ENCODE measurements around the gene EYS.

EYS gene

GRCh38 chr6:64214373-64214772 lies 1492.7 kb downstream of the EYS start:
- no peak for DNase-seq

- DNase-seq = no peak
Measured at GRCh38 chr6:64213697-64214096, 1493.3 kb downstream of the EYS start.

- DNase-seq = no peak
Measured at GRCh38 chr6:64197246-64197645, 1509.8 kb downstream of the EYS start.

GRCh38 chr6:64186592-64186991 lies 1520.4 kb downstream of the EYS start:
- no peak for DNase-seq

- no peak for DNase-seq
Measured at GRCh38 chr6:64185621-64186020, 1521.4 kb downstream of the EYS start.

- DNase-seq = no peak
Measured at GRCh38 chr6:64175296-64175695, 1531.7 kb downstream of the EYS start.

GRCh38 chr6:64170316-64170715 lies 1536.7 kb downstream of the EYS start:
- DNase-seq = no peak

- DNase-seq = no peak
Measured at GRCh38 chr6:64160486-64160885, 1546.5 kb downstream of the EYS start.

- no peak for DNase-seq
Measured at GRCh38 chr6:64155063-64155462, 1552.0 kb downstream of the EYS start.

- DNase-seq = no peak
Measured at GRCh38 chr6:64146876-64147275, 1560.2 kb downstream of the EYS start.

GRCh38 chr6:64146094-64146493 lies 1560.9 kb downstream of the EYS start:
- DNase-seq = no peak

GRCh38 chr6:64145658-64146057 lies 1561.4 kb downstream of the EYS start:
- DNase-seq = no peak

GRCh38 chr6:64143101-64143500 lies 1563.9 kb downstream of the EYS start:
- DNase-seq = no peak

- no peak for DNase-seq
Measured at GRCh38 chr6:64141680-64142079, 1565.3 kb downstream of the EYS start.

- no peak for DNase-seq
Measured at GRCh38 chr6:64128301-64129024, 1578.6 kb downstream of the EYS start.

- no peak for DNase-seq
Measured at GRCh38 chr6:64123761-64124633, 1583.0 kb downstream of the EYS start.

GRCh38 chr6:64122712-64123375 lies 1584.2 kb downstream of the EYS start:
- DNase-seq = no peak

- no peak for DNase-seq
Measured at GRCh38 chr6:64121011-64121565, 1585.9 kb downstream of the EYS start.

GRCh38 chr6:64113704-64114103 lies 1593.3 kb downstream of the EYS start:
- DNase-seq = no peak

GRCh38 chr6:64104051-64104450 lies 1603.0 kb downstream of the EYS start:
- no peak for DNase-seq

GRCh38 chr6:64103480-64103879 lies 1603.5 kb downstream of the EYS start:
- DNase-seq = no peak

- no peak for DNase-seq
Measured at GRCh38 chr6:64100702-64101303, 1606.2 kb downstream of the EYS start.

- no peak for DNase-seq
Measured at GRCh38 chr6:64090352-64090751, 1616.7 kb downstream of the EYS start.
